IMR-90 (cell line): Measurements from ENCODE around the gene ATP5PD. TPM values are rescaled to one million over a fixed set of nuclear protein-coding genes. Genes with fewer than 3 reads are reported as not detected.

Experiments
- ATAC-seq: fragments of 200-7000 bp; cut with Tn5 transposase; 2 replicates; pipeline ENCODE4 v1.9.1; 2020; ENCODE audit warnings: low read depth, mild to moderate bottlenecking, moderate library complexity
- BruUV-seq: library from RNA; stranded (reverse); fragments of 400-500 nt; replicated peaks from 2 replicates; lab custom pipeline; 2021; lab: Mats Ljungman, UMichigan
- CTCF ChIA-PET: fragments of 300-600 bp; formaldehyde crosslinking; extraction: SDS; loops from one replicate; lab custom pipeline; 2021; ENCODE audit warnings: antibody characterized with exemption; lab: Yijun Ruan, JAX
- POLR2A ChIA-PET: fragments of 300-600 bp; sonication (Branson Sonifier 250); formaldehyde crosslinking; loops from one replicate; lab custom pipeline; 2022; ENCODE audit warnings: antibody characterized with exemption; ENCODE audit not compliant: unreplicated experiment; lab: Charles Lee
- DNase-seq: peaks from one replicate; pipeline ENCODE4 v3.0.0; 2013
- H2AFZ ChIP-seq: replicated peaks from 2 replicates; pipeline ENCODE3; 2013; ENCODE audit warnings: low read length, mild to moderate bottlenecking; ENCODE audit not compliant: poor library complexity
- H2AK5ac ChIP-seq: 2 replicates; pipeline ENCODE4 v1.6.1; 2013; ENCODE audit warnings: low read depth, low read length, inconsistent platforms
- H2AK9ac ChIP-seq: replicated peaks from 2 replicates; pipeline ENCODE3; 2013; ENCODE audit warnings: mild to moderate bottlenecking, low read depth, low read length, moderate library complexity; ENCODE audit not compliant: poor library complexity
- H2BK120ac ChIP-seq: 2 replicates; pipeline ENCODE4 v1.6.1; 2013; ENCODE audit warnings: low read depth, low read length, inconsistent platforms
- H2BK15ac ChIP-seq: 3 replicates; pipeline ENCODE4 v1.6.1; 2013; ENCODE audit warnings: low read depth, low read length, inconsistent platforms
- H2BK20ac ChIP-seq: 2 replicates; pipeline ENCODE4 v1.6.1; 2013; ENCODE audit warnings: low read depth, mild to moderate bottlenecking, inconsistent platforms, low read length, moderate library complexity
- H2BK5ac ChIP-seq: 2 replicates; pipeline ENCODE4 v1.6.1; 2013; ENCODE audit warnings: mild to moderate bottlenecking, low read depth, low read length, inconsistent platforms; ENCODE audit not compliant: poor library complexity, severe bottlenecking
- H3K14ac ChIP-seq: replicated peaks from 2 replicates; pipeline ENCODE4 v1.6.1; 2013; ENCODE audit warnings: low read depth, low read length, inconsistent platforms
- H3K18ac ChIP-seq: 2 replicates; pipeline ENCODE4 v1.6.1; 2013; ENCODE audit warnings: low read depth, low read length, control low read depth
- H3K23ac ChIP-seq: 2 replicates; pipeline ENCODE4 v1.6.1; 2013; ENCODE audit warnings: low read depth, low read length, inconsistent platforms
- H3K27ac ChIP-seq: 2 replicates; pipeline ENCODE4 v1.5.1; 2013; ENCODE audit warnings: mild to moderate bottlenecking, control low read depth, low read length; ENCODE audit not compliant: insufficient read depth
- H3K27me3 ChIP-seq: 2 replicates; pipeline ENCODE4 v1.6.1; 2013; ENCODE audit warnings: low read length; ENCODE audit not compliant: control insufficient read depth, insufficient read depth
- H3K36me3 ChIP-seq: 2 replicates; pipeline ENCODE4 v1.6.1; 2013; ENCODE audit warnings: low read length, mixed read lengths; ENCODE audit not compliant: control insufficient read depth, insufficient read depth
- H3K4ac ChIP-seq: 2 replicates; pipeline ENCODE4 v1.6.1; 2013; ENCODE audit warnings: low read depth, low read length, inconsistent platforms
- H3K4me1 ChIP-seq: 2 replicates; pipeline ENCODE4 v1.6.1; 2013; ENCODE audit warnings: low read length, mixed read lengths; ENCODE audit not compliant: control insufficient read depth, insufficient read depth
- H3K4me2 ChIP-seq: 2 replicates; pipeline ENCODE4 v1.6.1; 2013; ENCODE audit warnings: low read depth, mild to moderate bottlenecking, control low read depth, low read length, moderate library complexity
- H3K4me3 ChIP-seq: 2 replicates; pipeline ENCODE4 v1.5.1; 2013; ENCODE audit warnings: low read depth, mild to moderate bottlenecking, control low read depth, low read length, moderate library complexity; ENCODE audit not compliant: insufficient read depth
- H3K56ac ChIP-seq: 2 replicates; pipeline ENCODE4 v1.6.1; 2013; ENCODE audit warnings: low read length, inconsistent platforms; ENCODE audit not compliant: insufficient read depth; ENCODE audit errors: extremely low read depth
- H3K79me1 ChIP-seq, 2 experiments: 2 replicates each; pipeline ENCODE4 v1.6.1; 2013; ENCODE audit warnings: low read length in 2 of 2, inconsistent platforms in 1 of 2, low read depth in 1 of 2
- H3K9ac ChIP-seq: 2 replicates; pipeline ENCODE4 v1.6.1; 2013; ENCODE audit warnings: low read depth, low read length, control low read depth
- H3K9me1 ChIP-seq: 2 replicates; pipeline ENCODE4 v1.6.1; 2013; ENCODE audit warnings: low read length, inconsistent platforms; ENCODE audit not compliant: insufficient read depth
- H3K9me3 ChIP-seq: 2 replicates; pipeline ENCODE4 v1.6.1; 2013; ENCODE audit warnings: low read length; ENCODE audit not compliant: control insufficient read depth, insufficient read depth
- H4K20me1 ChIP-seq: 2 replicates; pipeline ENCODE4 v1.6.1; 2013; ENCODE audit warnings: low read length, inconsistent platforms; ENCODE audit not compliant: insufficient read depth
- H4K5ac ChIP-seq: 2 replicates; pipeline ENCODE4 v1.6.1; 2013; ENCODE audit warnings: mild to moderate bottlenecking, low read depth, low read length, control low read depth
- H4K8ac ChIP-seq, 2 experiments: 2 replicates each; pipeline ENCODE4 v1.6.1; 2013; ENCODE audit warnings: low read depth in 2 of 2, low read length in 2 of 2, control low read depth in 1 of 2, inconsistent platforms in 1 of 2
- H4K91ac ChIP-seq: 2 replicates; pipeline ENCODE4 v1.6.1; 2013; ENCODE audit warnings: low read depth, low read length, inconsistent platforms; ENCODE audit not compliant: insufficient read depth
- BHLHE40 ChIP-seq: fragments of 150-350 bp; IDR thresholded peaks from 2 replicates; pipeline ENCODE4 v1.6.1; 2016; ENCODE audit warnings: mild to moderate bottlenecking, low read depth, low read length
- CEBPB ChIP-seq: IDR thresholded peaks from 2 replicates; pipeline ENCODE4 v1.6.1; 2012; ENCODE audit warnings: low read depth, low read length, improper control_type of control experiment
- CHD1 ChIP-seq: IDR thresholded peaks from 2 replicates; pipeline ENCODE4 v1.6.1; 2012; ENCODE audit warnings: low read depth, low read length, improper control_type of control experiment
- FOS ChIP-seq: fragments of 150-350 bp; IDR thresholded peaks from 2 replicates; pipeline ENCODE4 v1.6.1; 2016; ENCODE audit warnings: low read depth, low read length
- MXI1 ChIP-seq: IDR thresholded peaks from 2 replicates; pipeline ENCODE4 v1.6.1; 2012; ENCODE audit warnings: low read depth, mild to moderate bottlenecking, low read length, moderate library complexity, borderline replicate concordance
- NFE2L2 ChIP-seq: fragments of 150-350 bp; IDR thresholded peaks from 2 replicates; pipeline ENCODE4 v1.6.1; 2016; ENCODE audit warnings: low read depth, mild to moderate bottlenecking, low read length
- RAD21 ChIP-seq: IDR thresholded peaks from 2 replicates; pipeline ENCODE4 v1.6.1; 2012; ENCODE audit warnings: low read length, improper control_type of control experiment
- RCOR1 ChIP-seq: IDR thresholded peaks from 2 replicates; pipeline ENCODE4 v1.6.1; 2012; ENCODE audit warnings: mild to moderate bottlenecking, low read length, improper control_type of control experiment; ENCODE audit not compliant: insufficient replicate concordance
- SMC3 ChIP-seq: fragments of 150-350 bp; IDR thresholded peaks from 2 replicates; pipeline ENCODE4 v1.6.1; 2016; ENCODE audit warnings: low read depth, mild to moderate bottlenecking, antibody characterized with exemption, low read length, moderate library complexity
- WGBS, 2 experiments: methylation state at CpG; one replicate each; pipeline versions ENCODE4 v1.1.5 to v1.1.7; 2013; ENCODE audit warnings: missing lambda C conversion rate in 2 of 2; ENCODE audit not compliant: insufficient read length in 1 of 2; ENCODE audit errors: extremely low coverage in 2 of 2; 5-methylcytosine and 5-hydroxymethylcytosine counted together
- dilution Hi-C: fragments of 300-500 bp; cut with HindIII; formaldehyde crosslinking; loops from one replicate; pipeline ENCODE4 v1.14.3; 2018; ENCODE audit warnings: low sequenced_read_pairs; ENCODE audit not compliant: unreplicated experiment
- in situ Hi-C: fragments of 300-500 bp; cut with MboI; formaldehyde crosslinking; loops from 3 replicates; pipeline ENCODE4 v1.14.3; 2019; ENCODE audit warnings: low sequenced_read_pairs, inconsistent platforms, mixed read lengths
- intact Hi-C: fragments of 100-400 bp; cut with micrococcal nuclease; formaldehyde crosslinking; loops from 2 replicates; pipeline ENCODE4 v1.10.0; 2022
- polyA plus RNA-seq, 3 experiments: library from polyadenylated mRNA; depleted of rRNA; stranded (reverse); fragments of >200 nt; gene quantifications; 2 replicates each; pipeline ENCODE4 v1.2.3, GENCODE V29; 2012; ENCODE audit warnings: low replicate concordance in 1 of 3
- total RNA-seq: library from RNA; depleted of rRNA; stranded (reverse); fragments of >200 nt; gene quantifications from 2 replicates; pipeline ENCODE4 v1.2.3, GENCODE V29; 2012
- TF ChIP-seq, protein P1 (sequence below): conservative IDR thresholded peaks from 2 replicates; pipeline ENCODE4 v1.5.1; 2012; ENCODE audit warnings: mild to moderate bottlenecking, low read depth, low read length, improper control_type of control experiment
- TF ChIP-seq, protein P2 (sequence below): fragments of 150-350 bp; IDR thresholded peaks from 2 replicates; pipeline ENCODE4 v1.6.1; 2017; ENCODE audit warnings: mild to moderate bottlenecking, antibody characterized with exemption, low read length, low read depth

ATP5PD gene
- total and polyA plus RNA-seq, 2 of the 4 experiments (the other 2 are of a cell fraction), result 373 to 425 TPM

DNA sequence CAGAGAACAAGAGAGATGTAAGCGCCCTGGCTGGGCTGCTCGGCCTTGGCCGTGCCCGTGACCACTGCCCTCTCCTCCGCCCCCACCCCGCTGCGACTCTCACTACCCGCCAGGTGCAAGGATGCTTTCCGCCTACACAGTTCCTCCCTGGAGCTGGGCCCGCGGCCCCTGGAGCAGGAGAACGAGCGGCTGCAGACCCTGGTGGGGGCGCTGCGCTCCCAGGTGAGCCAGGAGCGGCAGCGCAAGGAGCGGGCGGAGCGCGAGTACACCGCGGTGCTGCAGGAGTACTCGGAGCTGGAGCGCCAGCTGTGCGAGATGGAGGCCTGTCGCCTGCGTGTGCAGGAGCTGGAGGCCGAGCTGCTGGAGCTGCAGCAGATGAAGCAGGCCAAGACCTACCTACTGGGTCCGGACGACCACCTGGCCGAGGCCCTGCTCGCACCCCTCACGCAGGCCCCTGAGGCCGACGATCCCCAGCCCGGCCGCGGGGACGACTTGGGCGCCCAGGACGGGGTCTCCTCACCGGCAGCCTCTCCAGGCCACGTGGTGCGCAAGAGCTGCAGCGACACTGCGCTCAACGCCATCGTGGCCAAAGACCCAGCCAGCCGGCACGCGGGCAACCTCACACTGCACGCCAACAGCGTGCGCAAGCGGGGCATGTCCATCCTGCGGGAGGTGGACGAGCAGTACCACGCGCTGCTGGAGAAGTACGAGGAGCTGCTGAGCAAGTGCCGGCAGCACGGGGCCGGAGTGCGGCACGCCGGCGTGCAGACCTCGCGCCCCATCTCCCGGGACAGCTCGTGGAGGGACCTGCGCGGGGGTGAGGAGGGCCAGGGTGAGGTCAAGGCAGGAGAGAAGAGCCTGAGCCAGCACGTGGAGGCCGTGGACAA lies 43.5 kb downstream of the ATP5PD start (continued):
- no peak for TF ChIP-seq MXI1

DNA sequence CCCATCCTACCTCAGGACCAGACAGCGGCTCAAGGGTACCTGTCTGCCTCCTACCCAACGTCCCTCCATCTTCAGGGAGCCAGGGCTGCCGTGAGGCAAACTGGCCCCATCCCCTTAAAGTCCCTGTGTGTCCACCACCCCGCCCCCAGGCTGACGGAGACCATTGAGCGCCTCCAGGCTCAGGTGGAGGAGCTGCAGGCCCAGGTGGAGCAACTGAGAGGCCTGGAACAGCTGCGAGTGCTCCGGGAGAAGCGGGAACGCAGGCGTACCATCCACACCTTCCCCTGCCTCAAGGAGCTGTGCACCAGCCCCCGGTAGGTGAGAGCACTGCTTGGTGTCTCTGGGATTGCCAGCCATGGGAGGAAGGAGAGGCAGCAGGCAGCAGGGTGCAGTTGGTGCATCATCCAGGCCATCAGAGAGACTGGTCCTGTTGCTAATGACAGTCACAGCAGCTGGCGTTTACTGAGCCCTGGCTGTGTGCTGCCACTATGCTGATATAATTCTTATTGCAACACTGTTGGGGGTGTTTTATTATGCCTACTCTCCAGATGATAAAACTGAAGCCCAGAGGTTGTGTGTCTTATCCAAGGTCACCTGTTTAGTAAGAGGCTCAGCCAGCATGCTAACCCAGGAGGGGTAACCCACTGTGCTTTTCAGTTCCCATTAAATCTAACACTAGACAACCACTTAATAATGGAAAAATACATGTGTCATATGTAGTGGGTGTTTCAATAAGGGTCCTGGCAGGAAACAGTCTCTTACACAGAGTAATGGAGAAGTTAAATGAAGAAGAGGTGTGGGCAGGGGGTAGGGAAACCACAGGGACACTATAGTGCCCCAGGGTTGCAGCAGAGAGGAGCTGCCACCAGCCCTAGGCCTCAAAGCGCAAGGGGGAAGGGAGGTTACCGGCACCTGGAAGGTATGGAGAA lies 44.6 kb downstream of the ATP5PD start:
- in situ Hi-C loops, result no loop called here
- Histone ChIP-seq H2AFZ (no peak overlapping the region), H3K14ac (no peak overlapping the region), H3K9me1 (no peaks in the 10 kb centered on the region), H3K9me3 (no peaks in the 10 kb centered on the region), H3K27ac (no peak overlapping the region), H4K91ac (no peak overlapping the region), H3K4me2 (no peak overlapping the region), H3K18ac (no peak overlapping the region), H3K4me1 (no peaks in the 10 kb centered on the region), H4K5ac (no peak overlapping the region), H2BK15ac (no peak overlapping the region), H3K27me3 (no peaks in the 10 kb centered on the region), H3K36me3 (peaks cover 43% of the 10 kb centered on the region), H3K23ac (no peak overlapping the region), H3K4me3 (no peak overlapping the region), H4K20me1 (peaks cover 7% of the 10 kb centered on the region; the same call in 1 of the 2 replicates), H4K8ac (no peak overlapping the region), H2BK5ac (no peak overlapping the region), H2AK9ac (no peak overlapping the region), H2BK20ac (no peak overlapping the region), H3K9ac (no peak overlapping the region), H3K56ac (no peak overlapping the region), H3K79me1 (peaks cover 9 to 22% of the 10 kb centered on the region in 2 experiments; a peak in 3 of 4 replicates), H2AK5ac (no peak overlapping the region), H2BK120ac (no peak overlapping the region), H3K4ac (no peak overlapping the region)
- DNase-seq (no peak), ATAC-seq (no peak)
- dilution Hi-C loops, result no loop called here
- 90% methylated on average over 2 of the region's 15 CpGs; no CpG with 5 or more reads in 1 of the 2 experiments for WGBS, 2 experiments
- ChIA-PET CTCF (no interaction called here), POLR2A (no interaction called here)
- BruUV-seq, result no TSS peak
- intact Hi-C loops, result no loop called here
- TF ChIP-seq BHLHE40, result no peak
- TF ChIP-seq NFE2L2, result no peak
- TF ChIP-seq CEBPB, result no peak
- TF ChIP-seq RCOR1, result no peak
- no peak for TF ChIP-seq RAD21
- TF ChIP-seq FOS, result no peak
- TF ChIP-seq SMC3, result no peak
- TF ChIP-seq CHD1, result no peak
- no peak for TF ChIP-seq MXI1
- TF ChIP-seq, protein P1, sequence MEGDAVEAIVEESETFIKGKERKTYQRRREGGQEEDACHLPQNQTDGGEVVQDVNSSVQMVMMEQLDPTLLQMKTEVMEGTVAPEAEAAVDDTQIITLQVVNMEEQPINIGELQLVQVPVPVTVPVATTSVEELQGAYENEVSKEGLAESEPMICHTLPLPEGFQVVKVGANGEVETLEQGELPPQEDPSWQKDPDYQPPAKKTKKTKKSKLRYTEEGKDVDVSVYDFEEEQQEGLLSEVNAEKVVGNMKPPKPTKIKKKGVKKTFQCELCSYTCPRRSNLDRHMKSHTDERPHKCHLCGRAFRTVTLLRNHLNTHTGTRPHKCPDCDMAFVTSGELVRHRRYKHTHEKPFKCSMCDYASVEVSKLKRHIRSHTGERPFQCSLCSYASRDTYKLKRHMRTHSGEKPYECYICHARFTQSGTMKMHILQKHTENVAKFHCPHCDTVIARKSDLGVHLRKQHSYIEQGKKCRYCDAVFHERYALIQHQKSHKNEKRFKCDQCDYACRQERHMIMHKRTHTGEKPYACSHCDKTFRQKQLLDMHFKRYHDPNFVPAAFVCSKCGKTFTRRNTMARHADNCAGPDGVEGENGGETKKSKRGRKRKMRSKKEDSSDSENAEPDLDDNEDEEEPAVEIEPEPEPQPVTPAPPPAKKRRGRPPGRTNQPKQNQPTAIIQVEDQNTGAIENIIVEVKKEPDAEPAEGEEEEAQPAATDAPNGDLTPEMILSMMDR, result no peak
- TF ChIP-seq, protein P2, sequence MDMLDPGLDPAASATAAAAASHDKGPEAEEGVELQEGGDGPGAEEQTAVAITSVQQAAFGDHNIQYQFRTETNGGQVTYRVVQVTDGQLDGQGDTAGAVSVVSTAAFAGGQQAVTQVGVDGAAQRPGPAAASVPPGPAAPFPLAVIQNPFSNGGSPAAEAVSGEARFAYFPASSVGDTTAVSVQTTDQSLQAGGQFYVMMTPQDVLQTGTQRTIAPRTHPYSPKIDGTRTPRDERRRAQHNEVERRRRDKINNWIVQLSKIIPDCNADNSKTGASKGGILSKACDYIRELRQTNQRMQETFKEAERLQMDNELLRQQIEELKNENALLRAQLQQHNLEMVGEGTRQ, result no peak
